DND-41 (cell line): Measurements from ENCODE around the gene DIS3L2.
"Not testable (repeated sequence)": the region's sequence is repeated elsewhere in the genome, so short reads cannot be mapped to it uniquely, and the experiment has no call there.

Experiments
- ATAC-seq: fragments of 200-7000 bp; cut with Tn5 transposase; 3 replicates; pipeline ENCODE4 v1.9.1; 2021; ENCODE audit warnings: low read depth; ENCODE audit not compliant: insufficient read depth
- DNase-seq: peaks from one replicate; pipeline ENCODE4 v3.0.0-alpha.2; 2020
- H2AFZ ChIP-seq: 2 replicates; pipeline ENCODE4 v1.6.0; 2012; ENCODE audit warnings: low read depth, low read length
- H3K27ac ChIP-seq: 2 replicates; pipeline ENCODE4 v1.5.1; 2012; ENCODE audit warnings: low read length, inconsistent platforms
- H3K27me3 ChIP-seq: fragments of 200-600 bp; sonication (generic); 2 replicates; pipeline ENCODE4 v1.6.0; 2012; ENCODE audit warnings: low read length, mild to moderate bottlenecking, inconsistent platforms; ENCODE audit not compliant: insufficient read depth, poor library complexity
- H3K36me3 ChIP-seq: 2 replicates; pipeline ENCODE4 v1.5.1; 2012; ENCODE audit warnings: low read length, inconsistent platforms; ENCODE audit not compliant: insufficient read depth
- H3K4me1 ChIP-seq: 2 replicates; pipeline ENCODE4 v1.5.1; 2012; ENCODE audit warnings: mild to moderate bottlenecking, low read length; ENCODE audit not compliant: insufficient read depth
- H3K4me2 ChIP-seq: 2 replicates; pipeline ENCODE4 v1.6.0; 2012; ENCODE audit warnings: mild to moderate bottlenecking, moderate library complexity, low read length, inconsistent platforms; ENCODE audit not compliant: insufficient read depth
- H3K4me3 ChIP-seq, 2 experiments: fragments of 200-600 bp in 1 of 2; shearing (Covaris generic) in 1 of 2; 2 replicates each; pipeline ENCODE4 v1.5.1; 2012 to 2016; ENCODE audit warnings: inconsistent platforms in 2 of 2, low read length in 2 of 2, mild to moderate bottlenecking in 2 of 2, low read depth in 1 of 2, moderate library complexity in 1 of 2
- H3K79me2 ChIP-seq: 2 replicates; pipeline ENCODE4 v1.6.0; 2012; ENCODE audit warnings: low read length, inconsistent platforms; ENCODE audit not compliant: insufficient read depth
- H3K9ac ChIP-seq: 2 replicates; pipeline ENCODE4 v1.6.0; 2012; ENCODE audit warnings: low read depth, mild to moderate bottlenecking, inconsistent platforms, low read length, moderate library complexity
- H3K9me3 ChIP-seq: 2 replicates; pipeline ENCODE4 v1.5.1; 2012; ENCODE audit warnings: low read length, moderate library complexity, mild to moderate bottlenecking, inconsistent platforms; ENCODE audit not compliant: insufficient read depth, severe bottlenecking
- H4K20me1 ChIP-seq: 2 replicates; pipeline ENCODE4 v1.6.0; 2012; ENCODE audit warnings: low read length; ENCODE audit not compliant: insufficient read depth
- CTCF ChIP-seq: IDR thresholded peaks from 2 replicates; pipeline ENCODE4 v1.5.1; 2012; ENCODE audit warnings: borderline replicate concordance, low read length, moderate library complexity, mild to moderate bottlenecking; ENCODE audit not compliant: poor library complexity, severe bottlenecking; ENCODE audit errors: extremely low read depth
- EZH2 ChIP-seq: IDR thresholded peaks from 3 replicates; pipeline ENCODE4 v1.6.1; 2012; ENCODE audit warnings: borderline replicate concordance, low read depth, mild to moderate bottlenecking, moderate library complexity, low read length, inconsistent platforms; ENCODE audit not compliant: severe bottlenecking

Gene DIS3L2

GRCh38 chr2:232113821-232114220, 152.3 kb downstream of the DIS3L2 start:
- Histone ChIP-seq H3K27me3 (no peaks in the 10 kb centered on the region), H3K79me2 (no peaks in the 10 kb centered on the region), H3K27ac (no peak overlapping the region), H4K20me1 (no peaks in the 10 kb centered on the region), H2AFZ (no peak overlapping the region), H3K9ac (no peak overlapping the region), H3K4me2 (no peak overlapping the region), H3K4me1 (peaks cover 2% of the 10 kb centered on the region; the same call in 1 of the 2 replicates), H3K4me3 (no peak overlapping the region), H3K9me3 (peaks cover 4% of the 10 kb centered on the region), H3K36me3 (no peaks in the 10 kb centered on the region)
- ATAC-seq (peak; percentile 65; the same call in 2 of the 3 replicates), DNase-seq (peak; percentile 26)
- no peak for TF ChIP-seq EZH2

GRCh38 chr2:232115728-232116361, 154.3 kb downstream of the DIS3L2 start:
- H3K27ac ChIP-seq, H2AFZ ChIP-seq, H3K4me2 ChIP-seq, H3K36me3 ChIP-seq, H3K79me2 ChIP-seq, H3K4me1 ChIP-seq, H3K9ac ChIP-seq, H3K4me3 ChIP-seq, ATAC-seq, H3K9me3 ChIP-seq, DNase-seq, H4K20me1 ChIP-seq, H3K27me3 ChIP-seq: not testable (repeated sequence)

GRCh38 chr2:232116852-232117251, 155.3 kb downstream of the DIS3L2 start:
- Histone ChIP-seq H4K20me1 (no peaks in the 10 kb centered on the region), H3K36me3 (0 out of 2 replicates have a peak, but pooled peaks cover 4% of the 10 kb centered on the region), H3K27me3 (no peaks in the 10 kb centered on the region), H3K27ac (no peak overlapping the region), H3K79me2 (no peaks in the 10 kb centered on the region), H3K4me1 (peaks cover 2% of the 10 kb centered on the region; the same call in 1 of the 2 replicates), H3K4me2 (no peak overlapping the region), H3K9me3 (peaks cover 4% of the 10 kb centered on the region), H3K4me3 (no peak overlapping the region), H2AFZ (no peak overlapping the region), H3K9ac (no peak overlapping the region)
- TF ChIP-seq EZH2 (no peak), CTCF (no peak)
- ATAC-seq (no peak), DNase-seq (no peak)

GRCh38 chr2:232117413-232117812, 155.9 kb downstream of the DIS3L2 start:
- Histone ChIP-seq H3K4me3 (no peak overlapping the region), H3K27ac (no peak overlapping the region), H3K4me2 (no peak overlapping the region), H4K20me1 (no peaks in the 10 kb centered on the region), H2AFZ (no peak overlapping the region), H3K9ac (no peak overlapping the region), H3K4me1 (peaks cover 2% of the 10 kb centered on the region; the same call in 1 of the 2 replicates), H3K9me3 (peaks cover 3% of the 10 kb centered on the region), H3K79me2 (no peaks in the 10 kb centered on the region), H3K36me3 (0 out of 2 replicates have a peak, but pooled peaks cover 4% of the 10 kb centered on the region), H3K27me3 (no peaks in the 10 kb centered on the region)
- TF ChIP-seq EZH2 (no peak), CTCF (peak; percentile 29)
- ATAC-seq: no peak
- no peak for DNase-seq
